Erythroblast (primary cell): ENCODE data around the gene SPATA25.
"Not testable (repeated sequence)": the region's sequence is repeated elsewhere in the genome, so short reads cannot be mapped to it uniquely, and the experiment has no call there.

Experiments
- DNase-seq, 2 experiments: peaks; one replicate each; lab custom pipeline; 2025; lab: John Stamatoyannopoulos, UW
- GATA1 ChIP-seq: IDR thresholded peaks from 2 replicates; pipeline ENCODE4 v1.6.1; 2011; ENCODE audit warnings: low read depth, mild to moderate bottlenecking, control low read depth, low read length, moderate library complexity
- POLR2A ChIP-seq: IDR thresholded peaks from 2 replicates; pipeline ENCODE4 v1.6.1; 2011; ENCODE audit warnings: mild to moderate bottlenecking, low read length

The SPATA25 gene

GRCh38 chr20:45887346-45887715, at the start of gene SPATA25:
TSS of gene SPATA25 (minus strand) at chr20:45887622. CDS start at chr20:45887590, 32 bp downstream.
- TF ChIP-seq POLR2A (no peak), GATA1 (no peak)
- no peak for DNase-seq

- TF ChIP-seq POLR2A (no peak), GATA1 (no peak)
- no peak for DNase-seq
Observed at GRCh38 chr20:45935416-45936046, 48.1 kb upstream of the SPATA25 start.

DNA sequence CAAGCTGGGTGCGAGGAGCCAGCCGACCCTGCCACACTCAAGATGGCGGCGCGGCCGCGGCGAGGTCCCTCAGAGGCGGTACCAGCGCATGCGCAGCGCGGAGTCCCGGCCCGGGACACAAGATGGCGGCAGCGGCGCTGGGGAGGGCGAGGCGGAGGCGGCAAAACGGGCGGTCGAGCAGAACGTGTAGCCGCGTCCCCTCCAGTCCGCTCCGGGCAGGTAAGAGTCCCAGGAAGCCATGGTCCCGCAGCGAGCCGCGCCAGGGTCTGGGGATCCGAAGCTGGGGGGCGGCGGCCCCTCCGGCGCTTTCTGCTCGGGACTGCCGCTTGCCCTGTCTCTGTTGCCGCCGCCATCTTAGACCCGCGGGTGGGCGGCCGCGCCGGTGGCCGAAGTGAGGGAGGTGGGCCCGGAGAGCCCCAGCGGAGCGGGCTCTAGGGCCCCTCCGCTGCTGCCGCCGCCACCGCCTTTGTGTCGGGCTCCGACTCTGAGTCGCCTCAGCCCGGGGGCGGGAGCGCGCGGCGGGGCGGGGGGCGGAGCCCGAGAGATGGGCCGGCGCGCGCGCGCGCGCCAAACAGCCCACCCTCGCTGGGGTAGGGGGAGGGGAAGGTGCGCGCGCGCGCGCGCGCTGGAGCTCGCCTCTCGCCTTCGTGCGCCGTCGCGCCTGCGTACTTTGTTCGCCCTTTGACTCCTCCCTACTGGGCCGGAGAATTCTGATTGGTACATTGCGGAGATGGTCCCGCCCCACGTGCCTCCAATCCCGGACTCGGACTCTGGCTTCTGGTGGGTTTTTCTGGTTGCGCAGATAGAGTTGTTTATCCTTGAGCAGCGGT, 47.4 kb upstream of the SPATA25 start, which contains the start of gene PCIF1:
PCIF1 (plus strand) TSS at position 98 of the 830 bp plus-strand sequence. CDS start 4,317 bp downstream, outside the sequence.
- TF ChIP-seq GATA1 = no peak
- peak; percentile 98 for TF ChIP-seq POLR2A
- peak; percentile 98 to 99 for DNase-seq

DNA sequence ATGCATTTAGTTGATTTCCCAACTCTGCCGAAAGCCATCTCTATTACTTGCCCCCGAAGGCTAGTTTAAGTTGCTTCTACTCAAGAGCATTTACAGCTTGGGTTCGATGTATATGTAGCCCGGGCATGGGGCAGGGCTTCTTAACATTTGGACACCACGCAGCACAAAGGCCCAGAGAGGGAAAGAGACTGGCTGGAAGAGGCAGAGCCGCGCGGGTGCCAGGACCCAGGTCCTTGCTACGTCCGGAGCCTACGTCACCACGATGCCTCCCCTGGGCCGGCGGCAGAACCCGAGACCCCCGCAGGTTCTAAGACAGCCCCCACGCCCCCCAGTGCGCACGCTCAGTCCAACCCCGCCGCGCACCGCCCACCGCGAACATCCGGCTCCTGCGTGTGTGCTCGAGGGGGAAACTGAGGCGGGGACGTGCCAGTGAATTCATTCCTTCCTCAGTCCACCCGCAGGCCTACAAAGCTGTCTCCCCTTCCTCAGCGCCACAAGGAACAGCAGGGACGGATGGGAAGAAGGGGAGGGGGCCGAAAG, 46.7 kb upstream of the SPATA25 start:
- DNase-seq = peak; percentile 76 to 82
- TF ChIP-seq GATA1 = no peak
- no peak for TF ChIP-seq POLR2A

DNA sequence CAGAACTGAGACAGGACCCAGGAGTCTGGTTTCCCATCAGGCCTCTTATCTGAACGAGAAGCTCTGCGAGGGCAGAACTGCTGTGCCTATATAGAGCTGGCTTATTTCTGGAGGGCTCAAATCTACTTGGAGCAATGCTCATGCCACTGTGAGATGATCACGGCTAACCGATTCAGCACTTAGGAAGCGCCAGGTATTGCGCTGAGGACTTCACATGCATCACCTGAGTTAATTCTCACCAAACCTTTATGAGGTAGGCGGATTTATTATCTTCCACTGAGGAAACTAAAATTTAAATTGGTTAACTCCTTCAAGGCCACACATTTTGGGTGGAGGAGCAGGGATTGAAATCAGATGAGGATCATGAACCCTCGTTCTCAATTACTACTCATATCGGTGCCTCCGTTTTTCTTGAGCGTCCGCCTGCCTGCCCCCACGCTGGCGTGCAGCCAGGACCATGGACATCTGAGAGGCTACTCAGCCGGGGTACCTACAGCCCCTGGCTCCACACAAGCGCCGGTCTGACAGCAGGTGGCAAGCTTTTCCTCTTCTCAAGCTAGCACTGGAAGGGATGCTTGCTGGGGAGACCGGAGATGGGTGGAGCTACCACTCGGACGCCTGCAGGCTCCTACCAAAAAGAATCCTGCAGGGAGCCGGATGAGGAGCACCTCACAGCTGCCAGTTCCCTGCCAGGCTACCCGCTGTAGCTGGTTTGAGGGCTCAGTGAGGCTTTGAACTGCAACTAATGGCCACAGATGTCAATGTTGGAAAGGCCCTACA, 46.0 kb upstream of the SPATA25 start:
- peak; percentile 68 to 73 for DNase-seq
- no peak for TF ChIP-seq POLR2A
- TF ChIP-seq GATA1 = no peak

- DNase-seq = not testable (repeated sequence)
Observed at GRCh38 chr20:45931680-45932079, 44.3 kb upstream of the SPATA25 start.

DNA sequence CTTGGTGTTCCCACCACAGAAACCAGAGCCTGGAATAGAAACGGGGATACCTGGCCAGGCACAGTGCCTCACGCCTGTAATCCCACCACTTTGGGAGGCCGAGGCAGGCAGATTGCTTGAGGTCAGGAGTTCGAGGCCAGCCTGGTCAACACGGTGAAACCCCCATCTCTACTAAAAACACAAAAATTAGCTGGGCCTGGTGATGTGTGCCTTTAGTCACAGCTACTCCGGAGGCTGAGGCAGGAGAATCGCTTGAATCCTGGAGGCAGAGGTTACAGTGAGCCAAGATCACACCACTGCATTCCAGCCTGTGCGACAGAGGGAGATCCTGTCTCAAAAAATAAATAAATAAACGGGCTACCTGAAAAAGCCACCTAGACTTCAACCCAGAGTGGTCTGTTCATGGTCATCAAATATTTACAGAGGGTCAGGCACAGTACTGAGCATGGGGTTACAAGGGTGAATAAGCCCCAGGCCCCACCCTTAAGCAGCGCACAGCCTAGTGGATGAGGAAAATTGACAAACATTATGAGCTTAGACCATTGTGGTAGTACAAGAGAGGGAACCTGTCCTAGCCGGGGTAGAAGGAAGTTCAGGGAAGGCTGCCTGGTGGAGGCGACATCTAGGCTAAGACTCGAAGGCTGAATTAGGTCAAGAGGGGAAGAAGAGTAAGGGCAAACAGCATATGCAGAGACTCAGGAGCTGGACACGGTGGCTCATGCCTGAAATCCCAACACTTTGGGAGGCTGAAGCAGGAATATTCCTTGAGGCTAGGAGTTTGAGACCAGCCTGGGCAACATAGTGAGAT, 39.9 kb upstream of the SPATA25 start:
- TF ChIP-seq POLR2A = no peak
- TF ChIP-seq GATA1 = no peak
- no peak for DNase-seq

GRCh38 chr20:45926731-45927070, 39.3 kb upstream of the SPATA25 start:
- TF ChIP-seq POLR2A (no peak), GATA1 (no peak)
- DNase-seq = no peak

GRCh38 chr20:45925821-45926506, 38.5 kb upstream of the SPATA25 start:
- no peak for DNase-seq
- TF ChIP-seq POLR2A (no peak), GATA1 (no peak)

DNA sequence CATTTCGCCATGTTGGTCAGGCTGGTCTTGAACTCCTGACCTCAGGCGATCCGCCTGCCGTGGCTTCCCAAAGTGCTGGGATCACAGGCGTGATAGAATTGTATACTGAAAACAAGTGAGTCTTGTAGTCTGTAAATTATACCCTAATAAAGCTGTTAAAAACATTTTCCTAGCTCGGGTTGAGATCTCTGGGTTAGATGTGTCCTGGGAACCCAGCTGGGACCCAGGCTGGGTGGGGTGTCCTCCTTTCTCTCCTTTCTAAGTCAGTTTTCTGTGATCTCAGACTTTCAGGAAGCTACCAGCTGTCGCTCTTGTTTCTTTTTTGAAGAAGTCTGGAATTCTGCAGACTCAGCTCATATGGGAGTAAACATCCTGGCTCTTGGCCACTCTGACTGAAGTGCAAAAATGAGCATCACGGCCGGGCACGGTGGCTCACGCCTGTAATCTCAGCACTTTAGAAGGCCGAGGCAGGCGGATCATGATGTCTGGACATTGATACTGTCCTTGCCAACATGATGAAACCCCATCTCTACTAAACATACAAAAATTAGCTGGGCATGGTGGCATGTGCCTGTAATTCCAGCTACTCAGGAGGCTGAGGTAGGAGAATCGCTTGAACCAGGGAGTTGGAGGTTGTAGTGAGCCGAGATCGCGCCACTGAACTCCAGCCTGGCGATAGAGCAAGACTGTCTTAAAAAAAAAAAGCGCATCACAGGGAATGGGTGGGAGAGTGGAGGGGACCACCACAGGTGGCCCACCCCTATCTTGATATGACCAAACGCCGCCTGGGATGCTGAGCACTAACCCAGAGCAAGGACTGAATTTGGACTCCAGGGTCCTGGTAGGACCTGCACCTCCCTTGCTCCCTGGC, 37.2 kb upstream of the SPATA25 start:
- peak in 1 of 2 experiments; percentile 48 for DNase-seq
- TF ChIP-seq POLR2A = no peak
- TF ChIP-seq GATA1 = no peak

GRCh38 chr20:45921337-45922189, 34.1 kb upstream of the SPATA25 start:
- TF ChIP-seq POLR2A (no peak), GATA1 (no peak)
- DNase-seq = peak in 1 of 2 experiments; percentile 24
